Gastrocnemius medialis (tissue), 4 donors: ENCODE results near the gene GABRG3. TPM values are rescaled to one million over a fixed set of nuclear protein-coding genes. Genes with fewer than 3 reads are reported as not detected.

Source experiments
- ATAC-seq, 2 donors: fragments of 150-250 bp; one replicate each; pipeline ENCODE4 v1.9.1; 2016
- DNase-seq, 2 donors: peaks; one replicate each; pipeline ENCODE4 v3.0.0-alpha.2; 2019
- H3K27ac ChIP-seq, 4 donors: fragments of 200-600 bp; sonication (generic); 1 replicate in 1 of 4; 2 replicates in 3 of 4; pipeline ENCODE4 v1.5.1; 2016 to 2018; ENCODE audit warnings: mild to moderate bottlenecking in 2 of 4, moderate library complexity in 1 of 4
- H3K27me3 ChIP-seq, 3 donors: fragments of 200-600 bp; sonication (generic) in 2 of 3; 1 replicate in 1 of 3; 2 replicates in 2 of 3; pipeline versions ENCODE4 v1.5.1 to v1.6.0; 2016 to 2019; ENCODE audit warnings: mild to moderate bottlenecking in 1 of 3, moderate library complexity in 1 of 3
- H3K36me3 ChIP-seq, 2 donors: fragments of 200-600 bp; sonication (generic) in 1 of 2; one replicate each; pipeline ENCODE4 v1.5.1; 2017 to 2018
- H3K4me1 ChIP-seq, 2 donors: fragments of 200-600 bp; sonication (generic) in 1 of 2; one replicate each; pipeline ENCODE4 v1.5.1; 2016 to 2017; ENCODE audit warnings: mild to moderate bottlenecking in 2 of 2
- H3K4me3 ChIP-seq, 4 donors: fragments of 200-600 bp; sonication (generic) in 3 of 4; 1 replicate in 1 of 4; 2 replicates in 3 of 4; pipeline ENCODE4 v1.5.1; 2016 to 2019; ENCODE audit warnings: mild to moderate bottlenecking in 2 of 4
- H3K9me3 ChIP-seq, 3 donors: fragments of 200-600 bp; sonication (generic) in 2 of 3; 1 replicate in 1 of 3; 2 replicates in 2 of 3; pipeline ENCODE4 v1.5.1; 2016 to 2019
- CTCF ChIP-seq, 5 experiments: fragments of 450-650 bp in 3 of 5; fragments of 200-600 bp in 2 of 5; sonication (generic) in 2 of 5; IDR thresholded peaks in 4 of 5; conservative IDR thresholded peaks in 1 of 5; 1 replicate in 4 of 5; 2 replicates in 1 of 5; pipeline ENCODE4 v1.5.1; 2016 to 2019; ENCODE audit warnings: antibody characterized with exemption in 5 of 5, mild to moderate bottlenecking in 3 of 5, moderate library complexity in 3 of 5
- POLR2A ChIP-seq, 2 donors: fragments of 450-650 bp; IDR thresholded peaks; one replicate each; pipeline ENCODE4 v1.6.1; 2017; ENCODE audit warnings: antibody characterized with exemption in 2 of 2, mild to moderate bottlenecking in 2 of 2, moderate library complexity in 2 of 2
- in situ Hi-C, 4 donors: fragments of 200-750 bp; cut with MboI; loops; one replicate each; pipeline versions ENCODE4 v1.15.0 to v1.8.0; 2017; ENCODE audit warnings: low sequenced_read_pairs in 4 of 4
- intact Hi-C: fragments of 100-400 bp; cut with DNase I; formaldehyde crosslinking; loops from one replicate; pipeline ENCODE4 v1.15.1; 2023; ENCODE audit warnings: low total_unique reads
- total RNA-seq, 4 donors: library from RNA; depleted of rRNA; stranded (reverse); fragments of >200 nt; gene quantifications; one replicate each; pipeline versions ENCODE4 v1.1.0 to v1.2.3, GENCODE V29; 2016

GABRG3 gene
- total RNA-seq, 4 donors from 2014 or later = not detected

GRCh38 chr15:27135151-27135550 lies 164.2 kb downstream of the GABRG3 start:
- H3K27me3 ChIP-seq = no peaks in the 10 kb centered on the region
- H3K36me3 ChIP-seq = no peaks in the 10 kb centered on the region
- H3K9me3 ChIP-seq = no peaks in the 10 kb centered on the region
- DNase-seq (no peak), ATAC-seq (no peak)
- intact Hi-C loops (no loop called here), in situ Hi-C loops (no loop called here)
- no peak overlapping the region for H3K27ac ChIP-seq
- H3K4me3 ChIP-seq = no peak overlapping the region
- no peaks in the 10 kb centered on the region for H3K4me1 ChIP-seq
- no peak for TF ChIP-seq POLR2A (IDR thresholded peaks at IDR 0.05)

DNA sequence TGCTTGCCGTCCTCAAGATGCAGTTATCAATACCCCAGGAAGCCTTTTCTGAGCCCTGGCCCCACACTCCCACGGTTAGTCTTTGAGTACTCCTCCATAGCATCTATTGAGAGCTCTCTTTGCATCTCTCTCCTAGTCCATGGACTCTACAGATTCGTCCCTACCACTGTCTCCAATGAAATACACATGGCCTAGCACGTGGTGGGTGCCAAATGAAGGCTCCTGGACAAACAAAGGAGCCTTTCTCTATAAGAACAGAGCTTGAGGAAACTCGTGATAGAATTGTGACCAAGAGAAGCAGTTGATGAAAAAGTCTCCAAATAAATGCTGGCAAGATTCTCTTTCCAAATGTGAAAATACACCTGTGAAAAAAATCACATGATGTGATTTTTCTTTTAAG lies 166.1 kb downstream of the GABRG3 start:
- H3K36me3 ChIP-seq = no peaks in the 10 kb centered on the region
- no peak overlapping the region for H3K4me3 ChIP-seq
- ATAC-seq (no peak), DNase-seq (no peak)
- H3K27me3 ChIP-seq = no peaks in the 10 kb centered on the region
- no peak overlapping the region for H3K27ac ChIP-seq
- in situ Hi-C loops = no loop called here
- intact Hi-C loops = no loop called here
- H3K9me3 ChIP-seq = no peaks in the 10 kb centered on the region
- TF ChIP-seq POLR2A (IDR thresholded peaks at IDR 0.05) (no peak), CTCF (IDR thresholded peaks at IDR 0.05 in 4 of 5, conservative IDR thresholded peaks at IDR 0.05 in 1 of 5) (no peak)
- no peaks in the 10 kb centered on the region for H3K4me1 ChIP-seq

GRCh38 chr15:27165590-27165989 lies 194.6 kb downstream of the GABRG3 start:
- no peak for TF ChIP-seq CTCF (IDR thresholded peaks at IDR 0.05 in 4 of 5, conservative IDR thresholded peaks at IDR 0.05 in 1 of 5)
- no peak for TF ChIP-seq POLR2A (IDR thresholded peaks at IDR 0.05)
- Histone ChIP-seq H3K27me3 (no peaks in the 10 kb centered on the region), H3K9me3 (no peaks in the 10 kb centered on the region), H3K4me1 (no peaks in the 10 kb centered on the region), H3K27ac (no peak overlapping the region), H3K4me3 (no peak overlapping the region), H3K36me3 (no peaks in the 10 kb centered on the region)
- DNase-seq = no peak
- ATAC-seq = no peak
- intact Hi-C loops (no loop called here), in situ Hi-C loops (no loop called here)

DNA sequence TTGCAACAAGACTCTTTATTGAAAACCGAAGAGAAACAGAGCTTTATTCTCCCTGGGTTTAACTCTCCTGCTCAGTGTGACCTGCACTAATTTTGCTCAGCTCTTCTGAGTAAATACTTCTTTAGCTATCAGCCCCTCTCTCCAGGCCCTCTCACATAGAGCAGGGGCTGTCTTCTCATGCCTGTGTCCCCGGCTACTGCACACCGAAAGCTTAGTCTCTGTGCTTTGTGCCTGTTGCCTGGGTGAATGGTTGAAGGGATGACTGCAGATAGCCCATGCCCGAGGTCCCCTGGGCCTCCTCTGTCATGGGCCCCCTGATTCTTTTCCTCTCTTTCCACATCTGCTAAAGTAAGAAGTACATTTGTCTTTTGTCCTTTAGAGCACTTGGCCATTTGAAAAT lies 195.9 kb downstream of the GABRG3 start:
- no peak overlapping the region for H3K27ac ChIP-seq
- H3K9me3 ChIP-seq = no peaks in the 10 kb centered on the region
- no peaks in the 10 kb centered on the region for H3K36me3 ChIP-seq
- no peak overlapping the region for H3K4me3 ChIP-seq
- no peak for TF ChIP-seq CTCF (IDR thresholded peaks at IDR 0.05 in 4 of 5, conservative IDR thresholded peaks at IDR 0.05 in 1 of 5)
- TF ChIP-seq POLR2A (IDR thresholded peaks at IDR 0.05) = no peak
- no peaks in the 10 kb centered on the region for H3K27me3 ChIP-seq
- in situ Hi-C loops = no loop called here
- H3K4me1 ChIP-seq = no peaks in the 10 kb centered on the region
- DNase-seq (no peak), ATAC-seq (no peak)
- intact Hi-C loops = no loop called here

GRCh38 chr15:27167738-27168137 lies 196.8 kb downstream of the GABRG3 start:
- H3K27me3 ChIP-seq = no peaks in the 10 kb centered on the region
- H3K4me1 ChIP-seq = no peaks in the 10 kb centered on the region
- TF ChIP-seq CTCF (IDR thresholded peaks at IDR 0.05 in 4 of 5, conservative IDR thresholded peaks at IDR 0.05 in 1 of 5) = no peak
- TF ChIP-seq POLR2A (IDR thresholded peaks at IDR 0.05) = no peak
- DNase-seq (no peak), ATAC-seq (no peak)
- H3K4me3 ChIP-seq = no peak overlapping the region
- no peaks in the 10 kb centered on the region for H3K9me3 ChIP-seq
- H3K36me3 ChIP-seq = no peaks in the 10 kb centered on the region
- intact Hi-C loops = no loop called here
- no peak overlapping the region for H3K27ac ChIP-seq
- in situ Hi-C loops = no loop called here
